GM19239 (cell line): ENCODE data around the gene METRNL.
"Not testable (repeated sequence)": the region's sequence is repeated elsewhere in the genome, so short reads cannot be mapped to it uniquely, and the experiment has no call there.

Source experiments
- DNase-seq: peaks from one replicate; pipeline ENCODE4 v3.0.0; 2011; ENCODE audit warnings: low spot score; ENCODE audit not compliant: insufficient read length
- FAIRE-seq: peaks from 2 replicates; lab custom pipeline; 2011; peaks lifted over from hg19 to GRCh38; lab: Jason Lieb, UNC

The METRNL gene

DNA sequence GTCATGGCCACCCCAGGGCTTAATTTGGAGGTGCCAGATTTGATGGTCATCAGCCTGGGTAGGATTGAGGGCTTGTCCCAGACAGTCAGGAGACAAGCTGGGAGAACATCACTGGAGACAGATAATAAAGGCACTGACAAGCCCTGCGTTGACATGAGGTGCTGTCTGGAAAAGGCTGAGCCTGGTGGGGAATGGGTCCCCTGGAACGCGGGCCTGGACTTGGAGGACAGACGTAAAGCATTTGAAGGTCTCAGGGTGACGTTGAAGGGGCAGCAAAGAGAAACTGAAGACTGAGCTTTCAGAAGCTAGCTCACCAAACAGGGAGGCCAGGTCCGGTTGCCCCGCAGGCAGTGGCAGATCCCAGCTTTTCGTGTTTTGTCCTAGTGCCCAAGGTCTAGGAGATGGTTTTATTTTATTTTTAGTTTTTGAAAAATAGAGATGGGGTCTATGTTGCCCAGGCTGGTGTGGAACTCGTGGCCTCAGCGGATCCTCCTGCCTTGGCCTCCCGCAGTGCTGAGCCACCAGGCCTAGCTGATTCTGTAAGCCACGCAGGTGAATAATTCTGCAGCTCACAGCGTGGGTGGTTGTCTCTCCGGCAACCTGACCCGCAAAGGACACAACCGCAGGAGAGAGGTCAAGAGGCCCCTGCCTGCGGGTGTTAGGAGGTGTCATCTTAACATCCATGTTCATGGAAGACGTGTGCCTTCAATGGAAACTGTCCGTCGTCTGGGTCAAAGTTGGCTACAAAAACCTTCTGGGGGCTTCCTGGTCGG, 37.6 kb downstream of the METRNL start:
- DNase-seq (no peak), FAIRE-seq (no peak)

DNA sequence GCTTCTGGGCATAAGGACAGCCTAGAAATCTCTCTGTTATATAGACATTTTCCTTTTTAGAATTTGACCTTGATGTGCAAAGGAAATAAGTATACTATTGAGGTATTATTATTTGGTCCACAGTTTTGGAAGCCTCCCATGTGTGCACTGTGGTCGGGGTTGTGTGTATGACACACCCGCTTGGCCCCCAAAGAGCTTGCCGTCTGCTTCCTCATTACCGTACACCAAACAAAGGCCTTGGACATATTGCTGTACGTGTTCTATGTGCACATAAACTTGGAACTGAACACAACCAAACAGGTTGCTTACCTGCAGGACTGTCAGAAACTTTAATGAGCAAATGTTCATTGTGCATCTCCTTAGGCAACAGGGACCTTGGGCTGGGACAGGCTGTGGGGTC, 38.2 kb downstream of the METRNL start:
- FAIRE-seq (no peak), DNase-seq (no peak)

DNA sequence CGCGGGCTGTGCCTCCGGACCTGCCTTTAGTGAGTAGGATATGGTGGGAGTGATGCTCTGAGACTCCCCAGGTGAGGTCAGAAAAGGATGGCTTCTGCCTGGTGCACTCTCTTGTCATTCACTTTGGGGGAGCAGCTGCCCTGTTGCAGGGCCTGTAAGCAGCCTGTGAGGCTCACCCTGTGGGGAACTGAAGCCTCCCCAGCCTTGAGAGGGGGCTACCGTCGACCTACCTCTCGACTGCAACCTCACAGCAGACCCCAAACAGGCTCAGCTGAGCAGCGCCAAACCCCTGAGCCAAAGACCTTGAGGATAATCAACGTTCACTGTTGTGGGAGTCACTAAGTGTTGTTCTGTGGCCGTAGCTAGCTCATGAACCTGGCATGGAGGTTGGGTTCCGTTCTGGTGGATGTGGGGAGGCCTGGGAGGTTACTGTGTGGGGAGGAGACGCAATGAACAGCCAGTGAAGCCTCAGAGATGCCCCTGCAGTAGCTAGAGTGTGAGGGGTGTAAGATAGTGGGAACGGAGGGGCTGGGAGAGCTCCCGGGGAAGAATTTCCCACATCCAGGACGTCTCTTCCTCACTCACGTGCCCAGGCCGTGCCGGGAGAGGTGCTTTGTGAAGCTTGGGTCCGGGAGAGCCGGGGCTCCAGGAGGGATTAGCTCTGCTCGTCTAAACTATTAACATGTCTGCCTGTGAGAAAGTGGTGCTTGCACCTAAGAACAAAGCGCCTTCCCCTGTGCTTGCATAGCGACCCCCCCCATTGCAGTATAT, 38.8 kb downstream of the METRNL start:
- no peak for DNase-seq
- FAIRE-seq: no peak

DNA sequence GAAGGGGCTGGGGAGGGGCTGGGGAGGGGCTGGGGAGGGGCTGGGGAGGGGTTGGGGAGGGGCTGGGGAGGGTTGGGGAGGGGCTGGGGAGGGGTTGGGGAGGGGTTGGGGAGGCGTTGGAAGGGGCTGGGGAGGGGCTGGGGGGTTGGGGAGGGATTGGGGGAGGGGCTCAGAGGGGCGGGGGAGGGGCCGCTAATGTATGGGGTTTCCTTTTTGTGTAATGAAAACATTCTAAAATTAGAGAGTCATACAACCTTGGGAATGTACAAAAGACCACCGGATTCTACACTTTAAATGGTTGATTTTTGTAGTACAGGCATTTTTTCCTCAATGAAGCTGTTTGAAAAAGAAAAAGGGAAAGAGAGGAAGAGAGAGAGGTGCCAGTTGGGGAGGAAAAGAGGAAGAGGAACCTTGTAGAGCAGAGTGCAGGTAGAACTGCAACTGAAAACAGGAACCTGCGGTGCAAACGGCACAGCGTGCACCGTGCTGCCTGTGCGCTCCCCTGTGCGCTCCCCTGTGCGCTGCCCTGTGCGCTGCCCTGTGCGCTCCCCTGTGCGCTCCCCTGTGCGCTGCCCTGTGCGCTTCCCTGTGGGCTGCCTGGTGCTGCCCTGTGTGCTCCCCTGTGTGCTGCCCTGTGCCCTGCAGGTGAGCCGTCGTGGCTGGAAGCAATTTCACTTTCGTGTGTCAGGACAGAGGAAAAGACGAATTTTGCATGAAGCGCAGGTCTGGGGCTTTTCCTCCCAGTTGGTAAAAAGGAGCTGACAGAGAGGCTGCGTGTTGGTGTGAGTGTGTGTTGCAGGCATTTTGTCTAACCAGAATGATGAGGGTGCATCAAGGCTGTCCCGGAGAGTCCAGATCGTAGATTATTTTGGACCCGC, 40.8 kb downstream of the METRNL start:
- FAIRE-seq: no peak
- peak; percentile 93 for DNase-seq

DNA sequence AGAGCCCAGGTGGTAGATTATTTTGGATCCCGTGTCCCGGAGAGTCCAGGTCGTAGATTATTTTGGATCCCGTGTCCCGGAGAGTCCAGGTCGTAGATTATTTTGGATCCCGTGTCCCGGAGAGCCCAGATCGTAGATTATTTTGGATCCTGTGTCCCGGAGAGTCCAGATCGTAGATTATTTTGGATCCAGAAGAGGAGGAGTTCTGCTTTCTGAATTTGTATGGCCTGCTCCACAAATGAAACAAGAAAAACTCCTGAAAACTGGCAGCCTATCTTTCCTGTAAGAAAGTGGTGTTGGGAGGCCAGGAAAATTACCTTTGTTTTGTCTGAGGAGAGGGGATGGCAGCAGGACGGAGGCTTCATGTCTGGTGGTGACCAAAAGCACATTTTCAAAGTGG, 42.1 kb downstream of the METRNL start:
- DNase-seq, FAIRE-seq: not testable (repeated sequence)

DNA sequence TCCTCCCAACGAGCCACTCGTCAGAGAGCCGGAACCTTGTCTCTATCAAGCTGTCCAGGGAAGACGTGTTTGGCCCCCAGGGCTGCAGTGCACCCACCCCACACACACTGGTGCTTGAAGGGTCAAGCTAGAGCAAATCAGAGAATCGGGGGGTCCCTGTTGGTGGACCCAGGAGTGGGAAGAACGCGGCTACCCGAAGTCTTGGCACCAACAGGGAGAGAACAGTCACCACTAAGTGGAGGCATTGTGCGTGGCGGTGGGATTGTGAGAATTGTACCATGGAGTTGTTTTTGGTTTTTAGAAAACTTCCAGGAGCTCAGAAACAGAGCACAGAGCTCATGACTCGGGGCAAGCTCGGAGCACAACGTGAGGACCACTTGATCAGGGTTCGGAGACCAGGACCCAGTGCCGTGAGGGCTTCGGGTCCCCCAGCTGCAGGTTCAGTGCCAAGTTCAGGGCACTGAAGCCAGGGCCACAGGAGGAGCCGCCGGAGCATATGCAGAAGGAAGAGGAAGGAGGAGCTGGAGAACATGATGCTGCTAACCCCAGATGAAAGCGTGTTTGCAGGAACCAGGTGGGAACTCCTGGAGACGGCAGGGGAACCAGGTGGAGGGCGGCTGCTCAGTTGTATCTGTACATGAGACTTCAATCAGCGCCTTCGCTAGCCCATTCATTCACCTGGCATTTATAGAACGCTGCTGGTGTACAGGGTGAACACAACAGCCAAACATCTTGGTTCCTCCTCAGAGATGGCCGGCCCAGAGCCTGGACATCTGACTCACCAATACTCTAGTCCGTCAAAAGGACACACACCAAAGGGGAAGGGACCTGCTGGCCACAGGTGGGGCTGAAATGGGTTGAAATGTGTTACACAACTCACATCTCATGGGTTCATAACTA, 42.8 kb downstream of the METRNL start:
- DNase-seq (no peak), FAIRE-seq (no peak)

DNA sequence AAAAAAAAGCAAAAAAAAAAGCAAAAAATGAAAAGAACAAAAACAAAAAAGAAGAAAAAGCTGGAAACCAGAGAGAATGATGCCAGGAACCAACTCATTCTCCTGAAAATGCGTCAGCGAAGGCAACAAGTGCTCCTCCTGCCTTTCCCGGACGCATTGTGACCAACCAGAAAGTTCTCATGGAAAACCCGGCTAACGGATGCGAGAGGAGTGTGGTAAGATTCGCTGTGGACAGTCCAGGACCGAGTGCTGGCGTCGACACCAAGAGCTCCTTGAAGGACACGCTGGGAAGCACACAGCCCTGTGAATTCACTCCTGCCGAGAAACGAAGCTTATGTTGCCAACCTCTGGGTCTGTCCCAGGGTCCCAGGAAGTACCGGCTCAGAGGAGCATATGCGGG, 43.4 kb downstream of the METRNL start:
- DNase-seq: no peak
- FAIRE-seq: no peak

DNA sequence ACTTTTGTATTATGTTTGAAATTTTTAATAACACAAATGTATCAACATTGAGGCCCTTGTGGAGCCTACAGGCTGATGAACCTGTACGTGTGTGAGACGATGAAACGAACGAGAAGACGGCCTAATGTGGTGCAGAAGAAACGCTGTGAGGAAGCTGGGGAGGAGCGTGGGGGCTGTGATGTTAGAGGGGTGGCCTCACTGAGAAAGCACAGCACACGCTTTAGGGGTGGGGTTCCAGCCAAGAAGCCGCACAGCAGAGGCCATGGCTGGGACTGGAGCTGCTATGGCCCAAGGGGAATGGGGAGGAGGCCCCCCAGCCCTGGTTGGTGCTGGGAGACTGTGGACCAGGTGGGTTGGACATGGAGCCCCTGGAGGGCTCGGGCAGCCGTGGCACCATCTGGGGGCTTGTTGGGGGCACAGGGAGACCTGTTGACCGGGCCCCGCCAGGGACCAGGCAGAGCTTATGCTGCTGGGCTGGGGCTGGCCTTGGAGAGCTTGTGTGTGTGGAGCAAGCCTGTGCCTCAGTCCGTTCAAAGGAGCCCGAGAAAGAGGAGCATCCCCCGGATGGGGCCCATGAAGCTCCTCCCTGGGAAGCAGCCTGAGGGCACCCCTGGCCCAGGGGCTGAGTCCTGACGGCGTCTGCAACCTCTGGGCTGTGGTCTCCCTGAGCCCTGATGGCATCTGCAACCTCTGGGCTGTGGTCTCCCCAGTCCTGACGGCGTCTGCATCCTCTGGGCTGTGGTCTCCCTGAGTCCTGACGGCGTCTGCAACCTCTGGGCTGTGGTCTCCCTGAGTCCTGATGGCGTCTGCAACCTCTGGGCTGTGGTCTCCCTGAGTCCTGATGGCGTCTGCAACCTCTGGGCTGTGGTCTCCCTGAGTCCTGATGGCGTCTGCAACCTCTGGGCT, 44.7 kb downstream of the METRNL start:
- FAIRE-seq: no peak

DNA sequence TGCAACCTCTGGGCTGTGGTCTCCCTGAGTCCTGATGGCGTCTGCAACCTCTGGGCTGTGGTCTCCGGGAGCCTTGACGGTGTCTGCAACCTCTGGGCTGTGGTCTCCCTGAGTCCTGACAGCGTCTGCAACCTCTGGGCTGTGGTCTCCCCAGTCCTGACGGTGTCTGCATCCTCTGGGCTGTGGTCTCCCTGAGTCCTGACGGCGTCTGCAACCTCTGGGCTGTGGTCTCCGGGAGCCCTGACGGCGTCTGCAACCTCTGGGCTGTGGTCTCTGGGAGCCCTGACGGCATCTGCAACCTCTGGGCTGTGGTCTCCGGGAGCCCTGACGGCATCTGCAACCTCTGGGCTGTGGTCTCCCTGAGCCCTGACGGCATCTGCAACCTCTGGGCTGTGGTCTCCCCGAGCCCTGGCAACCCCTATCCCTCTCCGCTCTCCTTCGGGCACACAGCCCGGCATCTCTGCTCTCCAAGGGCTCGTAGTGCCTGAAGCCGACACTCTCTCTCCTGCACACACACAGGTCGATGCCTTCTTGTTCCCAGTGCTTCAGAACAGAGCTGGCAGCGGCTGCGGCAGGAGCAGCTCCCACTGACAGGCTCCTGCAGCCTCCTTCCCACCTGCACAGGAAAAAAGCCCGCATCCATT, 45.6 kb downstream of the METRNL start:
- DNase-seq (no peak), FAIRE-seq (no peak)

More for the DNA sequence above, 44.7 kb downstream of the METRNL start:
- no peak for DNase-seq

DNA sequence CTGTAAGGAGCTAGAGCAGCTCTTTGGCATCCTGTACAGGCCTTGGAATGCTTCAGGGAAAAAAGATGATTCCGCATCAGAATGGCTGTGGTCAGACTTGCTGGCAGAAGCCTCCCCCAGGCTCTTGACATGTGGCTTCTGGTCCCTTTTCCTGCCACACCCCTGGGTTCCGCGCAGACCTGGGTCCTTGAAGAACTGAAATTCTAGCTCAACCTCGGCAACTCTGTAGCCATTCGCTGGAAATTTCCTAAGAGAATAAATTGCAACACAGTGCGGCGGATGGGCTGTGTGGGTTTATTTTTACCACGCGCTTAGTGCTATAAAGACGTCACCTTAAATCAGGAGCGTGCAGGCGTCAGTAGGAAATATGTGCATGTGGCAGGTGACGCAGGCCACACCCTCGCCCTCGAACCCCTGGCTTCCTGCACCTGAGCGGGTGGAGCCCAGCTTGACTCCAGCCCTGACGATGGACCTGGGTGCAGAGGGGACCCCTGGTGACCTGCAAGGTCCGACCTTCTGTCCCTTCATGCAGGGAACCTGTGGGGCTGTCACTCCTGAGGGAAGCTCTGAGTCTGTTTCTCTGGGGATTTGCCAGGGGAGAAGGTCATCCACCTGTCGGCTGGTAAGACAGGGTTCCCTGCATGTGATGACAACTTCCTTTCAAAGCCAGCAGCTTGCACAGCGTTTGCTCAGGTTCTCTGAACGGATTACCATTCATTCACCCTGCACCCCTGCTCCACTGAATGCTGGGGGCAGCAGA, 46.3 kb downstream of the METRNL start:
- FAIRE-seq (no peak), DNase-seq (no peak)

DNA sequence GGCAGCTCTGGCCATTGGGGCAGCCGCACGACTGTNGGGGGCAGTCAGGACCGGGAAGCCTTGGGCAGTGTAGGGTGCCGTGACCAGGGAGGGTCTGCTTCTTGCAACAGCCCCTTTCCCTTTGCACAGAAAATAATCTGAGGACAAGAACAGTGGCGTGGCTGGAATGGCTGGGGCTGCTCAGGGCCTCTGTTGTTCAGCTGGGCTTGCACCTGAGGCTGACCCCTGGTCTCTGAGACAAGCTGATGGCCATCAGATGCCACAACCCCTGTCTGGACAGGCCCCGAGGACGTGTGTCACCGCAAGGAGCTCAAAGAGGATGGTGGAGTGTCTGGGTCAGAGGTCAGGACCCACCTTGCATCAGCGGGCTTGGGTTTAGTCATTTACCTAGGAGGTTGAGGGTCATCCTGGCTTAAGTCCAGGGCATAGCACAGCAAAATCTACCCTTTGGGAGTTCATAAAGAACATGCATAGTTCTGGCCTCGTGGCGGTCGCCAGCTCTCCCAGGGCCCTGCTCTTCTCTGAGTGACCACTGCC, 46.9 kb downstream of the METRNL start:
- DNase-seq (no peak), FAIRE-seq (no peak)

DNA sequence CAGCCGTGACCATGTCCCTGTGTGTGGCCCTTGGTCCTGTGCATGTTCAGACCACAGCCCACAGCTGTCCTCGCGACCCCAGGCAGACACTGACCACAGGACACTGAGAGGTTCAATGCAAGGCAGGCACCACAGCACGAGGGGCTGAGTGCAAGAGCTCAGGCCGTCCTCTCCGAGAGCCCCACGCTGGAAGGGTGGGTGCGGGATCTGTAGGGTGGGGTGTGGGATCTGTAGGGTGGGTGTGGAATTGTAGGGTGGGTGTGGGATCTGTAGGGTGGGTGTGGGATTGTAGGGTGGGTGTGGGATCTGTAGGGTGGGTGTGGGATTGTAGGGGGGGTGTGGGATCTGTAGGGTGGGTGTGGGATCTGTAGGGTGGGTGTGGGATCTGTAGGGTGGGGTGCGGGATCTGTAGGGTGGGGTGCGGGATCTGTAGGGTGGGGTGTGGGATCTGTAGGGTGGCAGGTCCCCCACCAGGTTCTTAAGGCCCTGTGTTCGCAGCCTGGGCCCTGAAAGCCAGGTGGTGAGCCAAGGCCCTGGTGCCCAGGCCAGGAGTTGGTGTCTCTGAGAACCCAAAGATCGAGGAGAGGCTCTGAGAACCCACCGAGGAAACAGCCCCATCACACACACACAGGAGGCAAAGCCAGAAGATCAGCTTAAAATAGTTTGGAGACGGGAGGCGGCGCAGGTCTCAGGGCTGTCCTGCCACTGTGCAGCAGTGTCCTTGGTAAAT, 48.2 kb downstream of the METRNL start:
- FAIRE-seq (no peak), DNase-seq (no peak)

DNA sequence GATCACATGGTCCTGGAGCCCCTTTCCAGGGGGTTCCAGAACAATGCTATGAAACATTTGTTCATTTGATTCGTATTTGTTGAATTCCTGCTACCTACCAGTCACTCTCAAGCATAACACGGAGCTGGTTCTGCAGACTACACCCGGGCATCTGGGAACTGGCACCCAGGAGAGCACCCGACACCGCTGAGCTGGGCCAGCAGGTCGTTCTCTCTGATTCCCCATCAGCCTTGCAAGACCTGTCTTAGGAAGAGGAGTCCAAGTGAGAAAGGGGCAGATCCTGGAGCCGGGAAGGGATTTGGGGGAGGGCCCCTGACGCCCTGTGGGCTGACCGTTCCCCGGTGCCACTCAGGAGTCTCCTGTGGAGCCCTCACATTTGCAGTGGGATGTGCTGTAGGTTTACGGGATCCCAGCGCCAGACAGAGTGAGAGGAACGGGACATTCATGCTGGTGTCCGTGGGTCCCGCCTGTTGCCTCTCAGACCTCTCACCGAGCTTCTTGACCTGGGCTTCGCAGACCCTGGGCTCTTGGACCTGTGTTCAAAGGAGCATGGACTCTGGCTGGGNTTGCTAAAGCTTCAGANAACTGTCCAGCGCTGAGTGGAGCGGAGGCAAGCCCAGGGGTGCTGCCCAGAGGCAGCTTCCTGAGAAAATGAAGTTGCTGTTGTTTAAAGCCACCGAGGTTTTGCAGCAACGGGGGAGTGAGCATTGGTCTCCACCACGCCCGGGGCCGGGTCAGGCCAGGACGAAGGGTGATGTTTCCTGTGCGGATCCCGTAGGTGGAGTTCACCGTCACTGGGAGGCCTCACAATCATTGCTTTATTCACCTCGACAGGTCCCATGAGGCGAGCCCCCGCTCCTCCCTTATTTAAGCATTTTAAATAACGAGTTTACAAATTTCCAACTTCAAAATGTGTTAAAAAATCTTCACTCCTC, 49.2 kb downstream of the METRNL start:
- DNase-seq (no peak), FAIRE-seq (no peak)

DNA sequence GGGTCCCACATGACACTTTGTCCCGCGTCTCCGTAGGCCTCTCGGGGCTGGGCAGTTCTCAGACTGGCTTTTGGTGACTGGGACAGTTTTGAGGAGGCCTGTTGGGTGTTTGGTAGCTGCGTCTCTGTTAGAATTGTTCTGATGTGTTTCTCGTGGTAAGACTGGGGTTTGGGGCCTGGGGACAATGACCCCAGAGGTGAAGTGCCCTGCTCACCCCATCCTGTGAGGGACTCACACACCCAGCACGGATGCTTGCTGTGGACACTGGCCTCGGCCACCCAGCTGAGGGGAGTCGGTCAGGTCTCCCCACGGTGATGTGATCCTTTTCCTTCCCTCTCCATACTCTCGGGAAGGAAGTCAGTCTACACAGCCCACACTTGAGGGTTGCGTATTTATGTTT, 50.3 kb downstream of the METRNL start:
- FAIRE-seq (no peak), DNase-seq (no peak)

DNA sequence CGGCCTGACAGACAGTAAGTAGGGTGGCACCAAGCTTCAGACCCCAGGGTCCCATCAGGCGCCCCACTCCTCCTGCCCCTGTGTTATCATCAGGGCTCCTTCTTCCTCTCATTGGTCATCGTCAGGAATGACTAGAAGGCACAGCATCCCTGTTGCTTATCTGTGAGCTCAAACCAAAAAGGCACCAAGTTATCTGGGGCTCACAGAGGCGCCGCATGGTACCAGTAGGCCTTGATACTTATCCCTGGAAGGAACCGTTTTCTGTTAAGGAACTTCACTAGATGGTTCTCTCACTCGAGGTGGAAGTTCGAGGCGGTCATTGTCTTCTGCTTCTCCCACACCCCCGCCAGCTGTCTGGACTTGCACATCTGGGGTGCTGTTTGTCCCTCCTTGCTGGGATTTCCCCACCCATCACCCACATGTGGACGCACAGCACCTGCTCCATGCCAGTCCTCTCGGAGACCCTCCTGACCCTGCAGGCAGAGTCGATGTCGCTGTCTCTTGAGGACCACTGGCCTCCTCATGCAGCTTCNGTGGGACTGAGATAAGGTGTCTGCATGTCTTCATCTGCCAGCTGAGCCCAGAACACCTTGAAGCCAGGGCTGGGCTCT, 52.1 kb downstream of the METRNL start:
- DNase-seq: no peak
- FAIRE-seq: no peak
